ENCODE data around the gene CDC16.
"Not testable (repeated sequence)": the region's sequence is repeated elsewhere in the genome, so short reads cannot be mapped to it uniquely, and the experiment has no call there.

CDC16 gene

DNA sequence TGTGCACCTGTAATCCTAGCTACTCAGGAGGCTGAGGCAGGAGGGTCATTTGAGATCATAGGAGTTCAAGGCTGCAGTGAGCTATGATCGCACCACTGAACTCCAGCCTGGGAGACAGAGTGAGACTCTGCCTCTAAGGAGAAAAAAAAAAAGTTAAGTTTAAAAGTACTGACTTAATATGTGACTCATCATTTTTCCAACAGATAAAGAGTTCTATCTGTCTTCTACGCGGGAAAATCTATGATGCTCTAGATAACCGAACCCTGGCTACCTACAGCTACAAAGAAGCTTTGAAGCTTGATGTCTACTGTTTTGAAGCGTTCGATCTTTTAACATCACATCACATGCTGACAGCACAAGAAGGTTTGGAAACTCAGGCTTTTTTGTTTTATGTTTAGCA, 7.2 kb downstream of the CDC16 start:
- ChIA-PET CTCF (no interaction called here), POLR2A (no interaction called here)
- TF ChIP-seq, protein P1, sequence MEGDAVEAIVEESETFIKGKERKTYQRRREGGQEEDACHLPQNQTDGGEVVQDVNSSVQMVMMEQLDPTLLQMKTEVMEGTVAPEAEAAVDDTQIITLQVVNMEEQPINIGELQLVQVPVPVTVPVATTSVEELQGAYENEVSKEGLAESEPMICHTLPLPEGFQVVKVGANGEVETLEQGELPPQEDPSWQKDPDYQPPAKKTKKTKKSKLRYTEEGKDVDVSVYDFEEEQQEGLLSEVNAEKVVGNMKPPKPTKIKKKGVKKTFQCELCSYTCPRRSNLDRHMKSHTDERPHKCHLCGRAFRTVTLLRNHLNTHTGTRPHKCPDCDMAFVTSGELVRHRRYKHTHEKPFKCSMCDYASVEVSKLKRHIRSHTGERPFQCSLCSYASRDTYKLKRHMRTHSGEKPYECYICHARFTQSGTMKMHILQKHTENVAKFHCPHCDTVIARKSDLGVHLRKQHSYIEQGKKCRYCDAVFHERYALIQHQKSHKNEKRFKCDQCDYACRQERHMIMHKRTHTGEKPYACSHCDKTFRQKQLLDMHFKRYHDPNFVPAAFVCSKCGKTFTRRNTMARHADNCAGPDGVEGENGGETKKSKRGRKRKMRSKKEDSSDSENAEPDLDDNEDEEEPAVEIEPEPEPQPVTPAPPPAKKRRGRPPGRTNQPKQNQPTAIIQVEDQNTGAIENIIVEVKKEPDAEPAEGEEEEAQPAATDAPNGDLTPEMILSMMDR (IDR thresholded peaks at IDR 0.05; ENCODE audit: control extremely low read depth, extremely low read depth, low read depth, missing control alignments) = no peak
- DNase-seq (ENCODE audit: extremely low spot score) = no peak

DNA sequence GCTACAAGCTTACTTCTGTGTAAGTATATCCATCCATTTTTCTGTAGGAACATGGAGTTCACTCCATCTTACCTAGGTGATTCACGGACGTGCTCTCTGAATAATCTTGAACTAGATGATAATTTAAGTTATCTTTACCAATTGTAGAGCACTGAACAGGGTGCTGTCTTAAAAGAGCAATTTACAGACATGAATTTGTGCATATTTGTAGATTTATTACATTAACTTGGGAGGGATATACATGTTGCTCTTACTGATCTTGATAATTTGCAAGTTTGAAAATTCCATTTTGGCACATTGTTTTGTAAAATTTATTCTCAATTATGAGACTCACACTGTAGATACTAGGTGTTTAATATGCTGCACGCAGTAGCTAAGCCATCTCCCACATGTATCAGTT, 9.3 kb downstream of the CDC16 start:
- POLR2A ChIA-PET = no interaction called here
- no peak for DNase-seq (ENCODE audit: extremely low spot score)
- TF ChIP-seq, protein P1 (IDR thresholded peaks at IDR 0.05; ENCODE audit: control extremely low read depth, extremely low read depth, low read depth, missing control alignments) = no peak
- CTCF ChIA-PET = interaction anchor here (1.0 kb wide), 1 partner anchor 9 kb away, joined by 3 read pairs; no protein-coding TSS in a partner anchor

DNA sequence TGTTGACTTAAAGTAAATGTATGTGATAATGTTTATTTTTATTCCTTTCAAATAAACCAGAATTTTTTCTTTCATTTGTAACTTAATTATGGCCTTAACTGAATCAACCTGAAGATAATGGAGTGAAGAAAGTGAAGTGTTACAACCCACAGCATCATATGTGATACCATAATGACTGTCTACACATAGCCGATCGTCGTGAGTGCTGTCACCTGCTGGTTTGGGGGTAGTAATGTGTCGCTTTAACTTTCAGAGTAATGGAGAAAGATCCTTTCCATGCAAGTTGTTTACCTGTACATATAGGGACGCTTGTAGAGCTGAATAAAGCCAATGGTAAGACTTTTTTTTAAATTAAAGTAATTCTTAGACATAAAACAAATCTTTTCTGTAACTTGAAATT, 9.9 kb downstream of the CDC16 start:
- no peak for DNase-seq (ENCODE audit: extremely low spot score)
- TF ChIP-seq, protein P1 (IDR thresholded peaks at IDR 0.05; ENCODE audit: control extremely low read depth, extremely low read depth, low read depth, missing control alignments) = no peak
- ChIA-PET POLR2A (interaction anchor here (0.6 kb wide), 1 partner anchor 49 kb away, joined by 6 read pairs; no protein-coding TSS in a partner anchor), CTCF (interaction anchor here (1.0 kb wide), 1 partner anchor 8 kb away, joined by 3 read pairs; no protein-coding TSS in a partner anchor)

DNA sequence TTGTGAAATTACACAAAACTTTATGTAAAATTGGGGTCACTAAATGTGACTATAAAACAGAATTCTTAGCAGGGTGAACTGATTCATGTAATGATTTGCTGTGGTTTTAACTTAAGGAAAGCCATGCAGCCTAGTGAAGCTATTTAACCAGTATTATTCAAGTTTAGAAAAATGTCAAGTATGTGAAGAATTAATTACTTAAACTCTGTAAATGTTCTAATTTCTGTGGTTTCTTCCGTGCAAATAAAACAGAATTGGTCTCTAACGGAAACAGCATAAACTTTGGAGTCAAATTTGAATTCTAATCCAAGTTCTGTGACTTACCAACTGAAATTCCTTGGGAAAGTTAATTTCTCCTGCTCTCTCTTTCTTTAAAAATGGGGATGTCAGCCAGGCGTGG, 13.3 kb downstream of the CDC16 start:
- TF ChIP-seq, protein P1 (IDR thresholded peaks at IDR 0.05; ENCODE audit: control extremely low read depth, extremely low read depth, low read depth, missing control alignments) = no peak
- no peak for DNase-seq (ENCODE audit: extremely low spot score)
- ChIA-PET CTCF (no interaction called here), POLR2A (no interaction called here)

DNA sequence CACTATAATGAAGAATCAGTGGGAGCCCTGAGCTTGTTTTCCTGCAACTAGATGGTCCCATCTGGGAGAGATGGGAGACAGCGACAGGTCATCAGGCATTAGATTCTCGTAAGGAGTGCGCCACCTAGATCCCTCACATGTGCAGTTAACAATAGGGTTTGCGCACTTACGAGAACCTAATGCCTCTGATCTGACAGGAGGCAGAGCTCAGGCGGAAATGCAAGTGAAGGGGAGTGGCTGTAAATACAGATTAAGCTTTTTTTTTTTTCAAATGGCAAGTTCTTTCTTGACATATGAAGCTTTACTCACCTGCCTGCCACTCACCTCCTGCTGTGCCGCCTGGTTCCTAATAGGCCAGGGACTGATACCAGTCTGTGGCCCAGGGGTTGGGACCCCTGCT, 14.4 kb downstream of the CDC16 start:
- ChIA-PET POLR2A (interaction anchor here (0.6 to 1.1 kb wide), 3 partner anchors 33 to 52 kb away, joined by 3 read pairs; partner anchors contain the start of gene UPF3A), CTCF (interaction anchor here (1.5 to 1.6 kb wide), 2 partner anchors 9 to 46 kb away, joined by 3 to 6 read pairs; no protein-coding TSS in a partner anchor)
- TF ChIP-seq, protein P1 (IDR thresholded peaks at IDR 0.05; ENCODE audit: control extremely low read depth, extremely low read depth, low read depth, missing control alignments) = no peak
- DNase-seq (ENCODE audit: extremely low spot score) = no peak

DNA sequence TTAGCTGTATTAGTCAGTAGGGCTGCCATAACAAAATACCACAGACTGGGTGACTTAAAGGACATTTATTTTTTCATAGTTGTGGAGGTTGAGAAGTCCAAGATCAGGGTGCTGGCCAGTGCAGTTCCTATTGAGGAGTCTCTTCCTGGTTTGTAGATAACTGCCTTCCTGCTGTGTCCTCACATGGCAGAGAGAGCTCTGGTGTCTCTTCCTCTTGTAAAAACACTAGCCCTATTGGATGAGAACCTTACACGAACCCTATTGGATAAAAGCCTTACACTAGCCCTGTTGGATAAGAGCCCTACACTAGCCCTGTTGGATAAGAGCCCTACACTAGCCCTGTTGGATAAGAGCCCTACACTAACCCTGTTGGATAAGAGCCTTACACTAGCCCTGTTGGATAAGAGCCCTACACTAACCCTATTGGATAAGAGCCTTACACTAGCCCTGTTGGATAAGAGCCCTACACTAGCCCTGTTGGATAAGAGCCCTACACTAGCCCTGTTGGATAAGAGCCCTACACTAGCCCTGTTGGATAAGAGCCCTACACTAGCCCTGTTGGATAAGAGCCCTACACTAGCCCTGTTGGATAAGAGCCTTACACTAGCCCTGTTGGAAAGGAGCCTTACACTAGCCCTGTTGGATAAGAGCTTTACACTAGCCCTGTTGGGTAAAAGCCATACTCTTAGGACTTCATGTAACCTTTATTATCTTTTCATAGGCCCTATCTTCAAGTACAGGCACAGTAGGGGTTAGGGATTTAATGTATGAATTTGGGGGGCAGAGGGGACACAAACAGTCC, 17.1 kb downstream of the CDC16 start:
- DNase-seq (ENCODE audit: extremely low spot score); POLR2A ChIA-PET: not testable (repeated sequence)
- CTCF ChIA-PET = interaction anchor here (0.9 to 1.3 kb wide), 2 partner anchors 8 to 17 kb away, joined by 3 to 5 read pairs; no protein-coding TSS in a partner anchor

DNA sequence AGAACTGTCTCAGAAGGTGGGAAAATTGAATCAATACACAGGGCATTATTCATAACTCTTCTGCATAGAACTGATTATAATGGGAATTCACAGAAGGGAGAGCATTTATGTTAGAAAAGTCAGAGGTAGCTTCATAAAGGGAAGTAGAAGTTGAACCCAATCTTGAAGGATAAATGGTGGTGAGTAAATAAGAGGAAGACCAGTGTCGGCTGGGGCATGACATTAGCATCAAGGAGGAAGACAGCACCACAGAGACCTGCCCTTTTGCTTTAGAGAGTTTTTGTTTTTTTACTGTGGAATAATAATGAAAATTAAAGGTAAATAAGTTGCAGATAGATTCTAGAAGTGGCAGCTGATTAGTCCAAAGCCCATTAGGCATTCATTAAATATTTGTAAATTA, 21.9 kb downstream of the CDC16 start:
- CTCF ChIA-PET = interaction anchor here (0.9 to 1.3 kb wide), 2 partner anchors 19 to 20 kb away, joined by 3 read pairs; no protein-coding TSS in a partner anchor
- POLR2A ChIA-PET = no interaction called here
- TF ChIP-seq, protein P1 (IDR thresholded peaks at IDR 0.05; ENCODE audit: control extremely low read depth, extremely low read depth, low read depth, missing control alignments) = no peak
- DNase-seq (ENCODE audit: extremely low spot score) = no peak
